HepG2 (cell line): Measurements from ENCODE around the gene PPP2R5C. TPM values are rescaled to one million over a fixed set of nuclear protein-coding genes. Genes with fewer than 3 reads are reported as not detected.

Experiments used
- ATAC-seq: fragments of 200-7000 bp; cut with Tn5 transposase; 3 replicates; pipeline ENCODE4 v1.9.1; 2020; ENCODE audit warnings: mild to moderate bottlenecking, moderate library complexity
- BruUV-seq: library from RNA; stranded (reverse); fragments of 400-500 nt; replicated peaks from 2 replicates; lab custom pipeline; 2021; lab: Mats Ljungman, UMichigan
- CTCF ChIA-PET: fragments of 300-600 bp; formaldehyde crosslinking; extraction: SDS; loops from one replicate; lab custom pipeline; 2021; ENCODE audit warnings: low total read pairs, inconsistent platforms, low intra/inter-chr PET ratio; lab: Yijun Ruan, JAX
- POLR2A ChIA-PET: fragments of 350-600 bp; sonication (Branson Sonifier 250); formaldehyde crosslinking; loops from one replicate; lab custom pipeline; 2020; ENCODE audit warnings: antibody characterized with exemption, inconsistent platforms; lab: Yijun Ruan, JAX
- DNase-seq: peaks from one replicate; pipeline ENCODE4 v3.0.0-alpha.2; 2015; ENCODE audit warnings: low spot score
- FAIRE-seq: peaks from 3 replicates; lab custom pipeline; 2011; peaks lifted over from hg19 to GRCh38; lab: Jason Lieb, UNC
- H2AFZ ChIP-seq: one replicate; pipeline ENCODE4 v1.6.1; 2011; ENCODE audit warnings: low read length, inconsistent platforms
- H3K27ac ChIP-seq: fragments of 300-600 bp; 3 replicates; pipeline ENCODE4 v1.8.0; 2011; ENCODE audit warnings: mixed run types, mild to moderate bottlenecking, mixed read lengths, low read length, inconsistent platforms; ENCODE audit not compliant: insufficient read depth; ENCODE audit errors: extremely low read length
- H3K27me3 ChIP-seq, 2 experiments: fragments of 200-600 bp in 1 of 2; 2 replicates in 1 of 2; 3 replicates in 1 of 2; pipeline versions ENCODE4 v1.6.0 to v1.8.0; 2011; ENCODE audit warnings: low read length in 2 of 2, mild to moderate bottlenecking in 2 of 2, moderate library complexity in 2 of 2, inconsistent platforms in 1 of 2; ENCODE audit not compliant: insufficient read depth in 2 of 2, control insufficient read depth in 1 of 2
- H3K36me3 ChIP-seq, 2 experiments: fragments of 200-600 bp in 1 of 2; replicated peaks in 1 of 2; 2 replicates in 1 of 2; 3 replicates in 1 of 2; pipeline versions ENCODE4 v1.5.1 to v1.8.0; 2011; ENCODE audit warnings: low read length in 2 of 2, inconsistent platforms in 1 of 2; ENCODE audit not compliant: insufficient read depth in 2 of 2, control insufficient read depth in 1 of 2
- H3K4me1 ChIP-seq: 2 replicates; pipeline ENCODE4 v1.5.1; 2012; ENCODE audit warnings: low read length, inconsistent platforms; ENCODE audit not compliant: insufficient read depth
- H3K4me2 ChIP-seq: 2 replicates; pipeline ENCODE4 v1.6.0; 2011; ENCODE audit warnings: low read depth, low read length, inconsistent platforms
- H3K4me3 ChIP-seq, 3 experiments: fragments of 200-600 bp in 1 of 3; sonication (generic), shearing (Covaris generic) in 1 of 3; replicated peaks in 1 of 3; 2 replicates each; pipeline ENCODE4 v1.5.1; 2011 to 2016; ENCODE audit warnings: low read length in 3 of 3, inconsistent platforms in 2 of 3, low read depth in 2 of 3, mild to moderate bottlenecking in 2 of 3, control low read depth in 1 of 3, mixed read lengths in 1 of 3; ENCODE audit not compliant: insufficient read depth in 1 of 3
- H3K79me2 ChIP-seq: one replicate; pipeline ENCODE4 v1.6.1; 2011; ENCODE audit warnings: low read length, inconsistent platforms; ENCODE audit not compliant: insufficient read depth
- H3K9ac ChIP-seq: 2 replicates; pipeline ENCODE4 v1.6.0; 2011; ENCODE audit warnings: mild to moderate bottlenecking, low read depth, low read length, inconsistent platforms; ENCODE audit not compliant: insufficient read depth
- H3K9me3 ChIP-seq: 2 replicates; pipeline ENCODE4 v1.5.1; 2012; ENCODE audit warnings: mild to moderate bottlenecking, low read length
- H4K20me1 ChIP-seq: 2 replicates; pipeline ENCODE4 v1.6.0; 2011; ENCODE audit warnings: inconsistent platforms, mild to moderate bottlenecking, low read length, moderate library complexity; ENCODE audit not compliant: insufficient read depth
- AFF4 ChIP-seq: sonication (generic); formaldehyde crosslinking; IDR thresholded peaks from 2 replicates; pipeline ENCODE4 v1.4.0; 2020; ENCODE audit warnings: missing genetic modification reagents
- ETV5 ChIP-seq: IDR thresholded peaks from 2 replicates; pipeline ENCODE4 v1.6.1; 2018; ENCODE audit warnings: missing biosample characterization, missing genetic modification reagents, inconsistent platforms, borderline replicate concordance
- FOXM1 ChIP-seq: sonication (generic); formaldehyde crosslinking; IDR thresholded peaks from 2 replicates; pipeline ENCODE4 v1.5.0; 2020; ENCODE audit warnings: missing genetic modification reagents
- IRX3 ChIP-seq: sonication (generic); formaldehyde crosslinking; IDR thresholded peaks from 2 replicates; pipeline ENCODE4 v1.8.1; 2023; ENCODE audit warnings: mild to moderate bottlenecking, low read depth, missing genetic modification reagents, borderline replicate concordance
- MIER2 ChIP-seq: IDR thresholded peaks from 2 replicates; pipeline ENCODE4 v1.6.1; 2016; ENCODE audit warnings: missing biosample characterization, missing genetic modification reagents
- NKX3-1 ChIP-seq: sonication (generic); formaldehyde crosslinking; IDR thresholded peaks from 2 replicates; pipeline ENCODE4 v1.5.0; 2020; ENCODE audit warnings: missing genetic modification reagents
- RARA ChIP-seq: IDR thresholded peaks from 2 replicates; pipeline ENCODE4 v1.6.1; 2016; ENCODE audit warnings: missing genetic modification reagents, missing compliant biosample characterization
- RXRA ChIP-seq: sonication (generic); formaldehyde crosslinking; IDR thresholded peaks from 2 replicates; pipeline ENCODE4 v1.5.1; 2020; ENCODE audit warnings: missing genetic modification reagents
- SKI ChIP-seq: fragments of 450-650 bp; IDR thresholded peaks from one replicate; pipeline ENCODE4 v1.6.1; 2018; ENCODE audit warnings: mild to moderate bottlenecking; ENCODE audit not compliant: partially characterized antibody
- SOX13 ChIP-seq, 3 experiments: fragments of 450-650 bp in 1 of 3; sonication (generic) in 1 of 3; formaldehyde crosslinking in 1 of 3; IDR thresholded peaks in 2 of 3; conservative IDR thresholded peaks in 1 of 3; 2 replicates each; pipeline versions ENCODE4 v1.5.0 to v1.6.1; 2016 to 2020; ENCODE audit warnings: antibody characterized with exemption in 1 of 3, mild to moderate bottlenecking in 1 of 3, missing compliant biosample characterization in 1 of 3, missing genetic modification reagents in 1 of 3, moderate library complexity in 1 of 3
- SP4 ChIP-seq: sonication (generic); formaldehyde crosslinking; IDR thresholded peaks from 2 replicates; pipeline ENCODE4 v1.8.1; 2023; ENCODE audit warnings: mild to moderate bottlenecking, missing genetic modification reagents
- WIZ ChIP-seq: sonication (generic); formaldehyde crosslinking; IDR thresholded peaks from 2 replicates; pipeline ENCODE4 v1.5.1; 2020; ENCODE audit warnings: mild to moderate bottlenecking, missing genetic modification reagents
- whole genome bisulfite sequencing: methylation state at CpG from one replicate; pipeline ENCODE4 v1.1.6; 2017; ENCODE audit warnings: low lambda C conversion rate; 5-methylcytosine and 5-hydroxymethylcytosine counted together
- in situ Hi-C: cut with HindIII; loops from 2 replicates; pipeline ENCODE4 v1.10.0; 2017; ENCODE audit warnings: low pct_unique_long_range_greater_than_20kb; ENCODE audit not compliant: extremely low pct_ligation_motif_present
- intact Hi-C: fragments of 100-400 bp; cut with micrococcal nuclease; formaldehyde crosslinking; loops from one replicate; pipeline ENCODE4 v1.10.0; 2022; ENCODE audit not compliant: unreplicated experiment
- polyA plus RNA-seq, 8 experiments: library from polyadenylated mRNA; depleted of rRNA in 3 of 8; stranded (reverse) in 7 of 8; unstranded in 1 of 8; fragments of >200 nt; fragmentation: Illumina TruSeq in 4 of 8; extraction: Trizol in 4 of 8; gene quantifications; 2 replicates each; pipeline versions ENCODE4 v1.2.1 to v1.2.3, GENCODE V29; 2011 to 2016; ENCODE audit warnings: low read depth in 4 of 8, missing spikeins in 1 of 8, mixed read lengths in 1 of 8; ENCODE audit not compliant: insufficient read depth in 1 of 8
- total RNA-seq, 5 experiments: library from RNA; depleted of rRNA; stranded (reverse); fragments of >200 nt; fragmentation: Illumina TruSeq; extraction: Trizol; gene quantifications; 2 replicates each; pipeline ENCODE4 v1.2.3, GENCODE V29; 2016; ENCODE audit warnings: low read depth in 1 of 5
- TF ChIP-seq, protein P1 (sequence below): sonication (generic); formaldehyde crosslinking; IDR thresholded peaks from 2 replicates; pipeline ENCODE4 v1.8.0; 2022; ENCODE audit warnings: low read depth, missing genetic modification reagents
- TF ChIP-seq, protein P2 (sequence below), 2 experiments: sonication (generic) in 1 of 2; formaldehyde crosslinking in 1 of 2; IDR thresholded peaks; 2 replicates each; pipeline versions ENCODE4 v1.5.1 to v1.6.1; 2011 to 2020; ENCODE audit warnings: borderline replicate concordance in 1 of 2, low read depth in 1 of 2, low read length in 1 of 2, mild to moderate bottlenecking in 1 of 2, missing genetic modification reagents in 1 of 2, moderate library complexity in 1 of 2

Gene PPP2R5C
- total and polyA plus RNA-seq, 2 of the 13 experiments (the other 11 are each of a cell fraction or from before 2014, with no cell fraction given), result 74.3 to 78.5 TPM

GRCh38 chr14:101932673-101933072, 171.2 kb downstream of the PPP2R5C start (continued):
- TF ChIP-seq MIER2 (CRISPR knock-in tag) (no peak), SOX13 (IDR thresholded peaks at IDR 0.05) (no peak), SOX13 (CRISPR knock-in tag; conservative IDR thresholded peaks at IDR 0.05 in 1 of 2, IDR thresholded peaks at IDR 0.05 in 1 of 2) (0 out of 4 replicates have a peak, but pooled peaks of 1 of the 2 experiments have one; percentile 5), RARA (CRISPR knock-in tag) (0 out of 2 replicates have a peak, but pooled peaks have one; percentile 28), RXRA (CRISPR knock-in tag) (no peak), AFF4 (CRISPR knock-in tag) (no peak)

DNA sequence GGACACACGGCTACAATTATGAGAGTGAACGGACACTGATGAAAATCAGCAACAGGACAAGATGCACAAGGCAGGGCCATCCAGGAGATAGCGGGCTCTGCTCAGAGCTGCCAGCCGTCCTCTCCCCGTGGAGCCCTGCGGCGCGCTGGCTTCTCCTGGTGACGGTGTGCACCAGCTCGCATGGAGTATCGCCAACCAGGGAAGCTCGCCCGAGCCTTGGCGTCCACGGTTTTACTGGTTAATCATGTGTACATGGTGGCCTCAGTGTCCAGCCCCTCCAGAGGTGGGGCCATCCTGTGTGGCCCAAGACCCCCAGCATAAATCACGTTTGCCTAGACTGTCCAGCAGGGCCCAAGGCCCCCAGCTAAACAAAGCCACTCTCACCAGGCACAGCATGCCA, 171.7 kb downstream of the PPP2R5C start:
- TF ChIP-seq WIZ (no peak), ETV5 (CRISPR knock-in tag) (no peak), FOXM1 (CRISPR knock-in tag) (no peak), SP4 (CRISPR knock-in tag) (peak; percentile 21; the same call in 1 of the 2 replicates), SKI (no peak), NKX3-1 (no peak), IRX3 (CRISPR knock-in tag) (no peak)
- TF ChIP-seq, protein P1, sequence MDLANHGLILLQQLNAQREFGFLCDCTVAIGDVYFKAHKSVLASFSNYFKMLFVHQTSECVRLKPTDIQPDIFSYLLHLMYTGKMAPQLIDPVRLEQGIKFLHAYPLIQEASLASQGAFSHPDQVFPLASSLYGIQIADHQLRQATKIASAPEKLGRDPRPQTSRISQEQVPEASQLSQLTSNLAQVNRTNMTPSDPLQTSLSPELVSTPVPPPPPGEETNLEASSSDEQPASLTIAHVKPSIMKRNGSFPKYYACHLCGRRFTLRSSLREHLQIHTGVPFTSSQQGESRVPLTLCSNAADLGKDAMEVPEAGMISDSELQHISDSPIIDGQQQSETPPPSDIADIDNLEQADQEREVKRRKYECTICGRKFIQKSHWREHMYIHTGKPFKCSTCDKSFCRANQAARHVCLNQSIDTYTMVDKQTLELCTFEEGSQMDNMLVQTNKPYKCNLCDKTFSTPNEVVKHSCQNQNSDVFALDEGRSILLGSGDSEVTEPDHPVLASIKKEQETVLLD (CRISPR knock-in tag), result no peak
- TF ChIP-seq, protein P2, sequence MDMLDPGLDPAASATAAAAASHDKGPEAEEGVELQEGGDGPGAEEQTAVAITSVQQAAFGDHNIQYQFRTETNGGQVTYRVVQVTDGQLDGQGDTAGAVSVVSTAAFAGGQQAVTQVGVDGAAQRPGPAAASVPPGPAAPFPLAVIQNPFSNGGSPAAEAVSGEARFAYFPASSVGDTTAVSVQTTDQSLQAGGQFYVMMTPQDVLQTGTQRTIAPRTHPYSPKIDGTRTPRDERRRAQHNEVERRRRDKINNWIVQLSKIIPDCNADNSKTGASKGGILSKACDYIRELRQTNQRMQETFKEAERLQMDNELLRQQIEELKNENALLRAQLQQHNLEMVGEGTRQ (IDR thresholded peaks at IDR 0.05; ENCODE audit: low read depth, low read length), result no peak
- TF ChIP-seq, protein P2 (CRISPR knock-in tag; IDR thresholded peaks at IDR 0.05; ENCODE audit: borderline replicate concordance), result 0 out of 2 replicates have a peak, but pooled peaks have one; percentile 1
- in situ Hi-C loops (no loop called here), intact Hi-C loops (no loop called here)
- peak; percentile 16 for ATAC-seq
- Histone ChIP-seq H3K4me1 (peaks cover 17% of the 10 kb centered on the region), H2AFZ (no peak overlapping the region), H3K4me3 (no peak overlapping the region), H3K36me3 (no peaks in the 10 kb centered on the region), H3K27ac (no peak overlapping the region), H4K20me1 (no peaks in the 10 kb centered on the region), H3K9me3 (no peaks in the 10 kb centered on the region), H3K4me2 (peak overlapping the region; percentile 36), H3K27me3 (no peaks in the 10 kb centered on the region), H3K79me2 (no peaks in the 10 kb centered on the region), H3K9ac (peak overlapping the region; percentile 33; the same call in 1 of the 2 replicates)
- CTCF ChIA-PET, result no interaction called here
- BruUV-seq, result no TSS peak
- no peak for FAIRE-seq
- POLR2A ChIA-PET, result interaction anchor here (1.7 to 1.9 kb wide), 2 partner anchors 10 to 15 kb away, joined by 5 read pairs; no protein-coding TSS in a partner anchor
- DNase-seq, result no peak
- 91% methylated on average over 13 of the region's 16 CpGs for WGBS
